Lower lobe of right lung (tissue), 2 donors: ENCODE data around the gene CLCA2. TPM values are rescaled to one million over a fixed set of nuclear protein-coding genes. Genes with fewer than 3 reads are reported as not detected.

ENCODE experiments used
- ATAC-seq, 2 donors: fragments of 200-7000 bp; cut with Tn5 transposase; one replicate each; pipeline ENCODE4 v1.9.1; 2020 to 2022; ENCODE audit warnings: mild to moderate bottlenecking in 2 of 2, moderate library complexity in 2 of 2
- DNase-seq: peaks from one replicate; pipeline ENCODE4 v3.0.0-alpha.2; 2020
- H3K27ac ChIP-seq: fragments of 200-600 bp; one replicate; pipeline ENCODE4 v1.8.0; 2022
- H3K27me3 ChIP-seq: fragments of 200-600 bp; one replicate; pipeline ENCODE4 v1.8.0; 2022; ENCODE audit warnings: low read depth
- H3K36me3 ChIP-seq: fragments of 200-600 bp; one replicate; pipeline ENCODE4 v1.8.0; 2022; ENCODE audit warnings: mild to moderate bottlenecking
- H3K4me1 ChIP-seq: fragments of 200-600 bp; one replicate; pipeline ENCODE4 v1.8.0; 2022
- H3K4me3 ChIP-seq: fragments of 200-600 bp; one replicate; pipeline ENCODE4 v1.8.0; 2022; ENCODE audit warnings: mild to moderate bottlenecking
- H3K9me3 ChIP-seq: fragments of 200-600 bp; one replicate; pipeline ENCODE4 v1.8.0; 2022
- intact Hi-C: fragments of 100-400 bp; cut with DNase I; formaldehyde crosslinking; loops from one replicate; pipeline ENCODE4 v1.11.0; 2022
- total RNA-seq: library from RNA; stranded (reverse); fragmentation: NEBNext Ultra II Directional; extraction: Animal tissue kit (Norgen Biotek cat#: 25700); gene quantifications from one replicate; pipeline ENCODE4 v1.2.1, GENCODE V29; 2021
- TF ChIP-seq, protein P1 (sequence below): fragments of 200-600 bp; IDR thresholded peaks from one replicate; pipeline ENCODE4 v1.8.0; 2022; ENCODE audit warnings: antibody characterized with exemption, mild to moderate bottlenecking
- donor health status: DM: no; HTN: yes; CAD: no; lungs with severe emphysema.

Gene CLCA2
- total RNA-seq, 1 donor from 2014 or later, result 0.62 TPM

DNA sequence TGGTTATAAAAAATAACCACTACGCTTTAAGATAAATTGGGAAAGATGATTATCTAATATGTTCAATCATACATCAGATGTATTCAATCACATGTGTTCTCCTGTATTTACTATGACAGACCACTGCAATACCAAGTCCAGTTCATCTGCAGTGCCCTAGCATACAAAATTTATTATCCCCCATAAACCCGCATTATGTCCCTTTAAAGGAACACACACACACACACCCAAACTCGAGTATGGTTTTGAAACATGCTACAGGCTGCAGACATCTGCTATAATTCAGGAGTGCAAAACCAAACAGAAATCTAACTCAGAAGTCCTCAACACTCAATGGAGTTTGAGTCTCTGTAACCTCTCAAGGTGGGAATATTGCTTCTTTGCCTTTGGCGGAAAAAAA, 42.7 kb upstream of the CLCA2 start:
- DNase-seq, result no peak
- intact Hi-C loops, result no loop called here
- H3K4me3 ChIP-seq, result no peak overlapping the region

DNA sequence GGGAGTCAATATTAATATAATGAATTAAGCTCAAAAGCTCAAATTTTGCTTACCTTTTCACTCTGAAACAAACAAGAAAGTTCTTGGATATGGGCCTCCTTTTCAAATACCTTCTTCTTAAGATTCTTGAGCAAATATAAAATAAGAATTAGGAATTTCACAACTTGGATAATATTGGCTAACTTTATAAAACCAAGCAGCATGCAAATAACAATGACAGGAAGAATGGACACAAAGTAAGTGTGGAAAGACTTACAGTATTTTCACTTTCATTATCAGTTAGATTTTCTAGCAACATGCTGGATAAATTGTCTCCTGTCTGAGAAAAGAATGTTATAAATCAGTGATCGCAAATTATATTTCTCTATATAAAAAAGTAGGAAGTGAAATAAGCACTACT, 41.1 kb upstream of the CLCA2 start:
- peak overlapping the region; percentile 32 for H3K4me3 ChIP-seq
- peak overlapping the region; percentile 27 for H3K27ac ChIP-seq
- intact Hi-C loops, result no loop called here
- H3K9me3 ChIP-seq, result no peaks in the 10 kb centered on the region
- TF ChIP-seq, protein P1, sequence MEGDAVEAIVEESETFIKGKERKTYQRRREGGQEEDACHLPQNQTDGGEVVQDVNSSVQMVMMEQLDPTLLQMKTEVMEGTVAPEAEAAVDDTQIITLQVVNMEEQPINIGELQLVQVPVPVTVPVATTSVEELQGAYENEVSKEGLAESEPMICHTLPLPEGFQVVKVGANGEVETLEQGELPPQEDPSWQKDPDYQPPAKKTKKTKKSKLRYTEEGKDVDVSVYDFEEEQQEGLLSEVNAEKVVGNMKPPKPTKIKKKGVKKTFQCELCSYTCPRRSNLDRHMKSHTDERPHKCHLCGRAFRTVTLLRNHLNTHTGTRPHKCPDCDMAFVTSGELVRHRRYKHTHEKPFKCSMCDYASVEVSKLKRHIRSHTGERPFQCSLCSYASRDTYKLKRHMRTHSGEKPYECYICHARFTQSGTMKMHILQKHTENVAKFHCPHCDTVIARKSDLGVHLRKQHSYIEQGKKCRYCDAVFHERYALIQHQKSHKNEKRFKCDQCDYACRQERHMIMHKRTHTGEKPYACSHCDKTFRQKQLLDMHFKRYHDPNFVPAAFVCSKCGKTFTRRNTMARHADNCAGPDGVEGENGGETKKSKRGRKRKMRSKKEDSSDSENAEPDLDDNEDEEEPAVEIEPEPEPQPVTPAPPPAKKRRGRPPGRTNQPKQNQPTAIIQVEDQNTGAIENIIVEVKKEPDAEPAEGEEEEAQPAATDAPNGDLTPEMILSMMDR, result no peak
- no peaks in the 10 kb centered on the region for H3K27me3 ChIP-seq
- H3K4me1 ChIP-seq, result peaks cover 27% of the 10 kb centered on the region
- DNase-seq (no peak), ATAC-seq (peak in 1 of 2 donors; percentile 29)
- no peaks in the 10 kb centered on the region for H3K36me3 ChIP-seq

More for the DNA sequence above, 42.7 kb upstream of the CLCA2 start:
- H3K27me3 ChIP-seq, result no peaks in the 10 kb centered on the region
- no peaks in the 10 kb centered on the region for H3K9me3 ChIP-seq
- no peak overlapping the region for H3K27ac ChIP-seq
- no peak for ATAC-seq
- TF ChIP-seq, protein P1, result no peak
- peaks cover 1% of the 10 kb centered on the region for H3K36me3 ChIP-seq
- H3K4me1 ChIP-seq, result peaks cover 27% of the 10 kb centered on the region

DNA sequence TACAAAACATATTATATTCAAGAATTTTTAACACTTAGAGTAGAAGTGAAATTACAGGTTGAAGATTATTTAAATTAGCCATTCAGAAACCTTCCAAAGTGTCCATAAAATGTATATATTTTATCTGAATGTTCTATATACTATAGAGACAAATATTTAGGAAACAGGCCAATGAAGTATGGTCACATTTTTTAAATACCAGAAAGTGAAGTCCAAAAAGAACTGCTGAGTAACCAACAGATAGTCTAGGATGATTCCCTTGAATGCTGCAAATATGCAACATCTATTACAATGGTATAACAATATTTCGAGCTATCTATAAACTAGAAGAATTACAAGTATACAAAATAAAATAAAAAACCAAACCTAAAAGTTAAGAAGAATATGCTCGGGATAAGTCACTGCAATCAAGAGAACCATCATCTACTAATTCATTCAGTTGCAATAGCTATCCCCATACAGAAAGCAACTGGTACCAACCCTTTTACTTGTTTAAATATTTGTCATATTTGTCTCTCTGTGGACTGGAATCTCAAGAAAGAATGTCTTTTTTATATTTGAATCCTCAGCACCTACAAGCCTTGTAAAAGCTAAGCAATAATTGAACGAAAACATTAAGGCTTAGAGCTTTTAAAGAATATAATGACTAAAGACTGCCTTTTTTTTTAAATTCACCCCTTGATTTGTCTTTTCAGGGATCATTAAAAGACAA, 35.9 kb upstream of the CLCA2 start:
- TF ChIP-seq, protein P1, result no peak
- ATAC-seq (no peak), DNase-seq (no peak)
- Histone ChIP-seq H3K4me1 (peaks cover 20% of the 10 kb centered on the region), H3K27ac (no peak overlapping the region), H3K4me3 (no peak overlapping the region), H3K27me3 (no peaks in the 10 kb centered on the region), H3K9me3 (no peaks in the 10 kb centered on the region), H3K36me3 (no peaks in the 10 kb centered on the region)
- intact Hi-C loops, result no loop called here

DNA sequence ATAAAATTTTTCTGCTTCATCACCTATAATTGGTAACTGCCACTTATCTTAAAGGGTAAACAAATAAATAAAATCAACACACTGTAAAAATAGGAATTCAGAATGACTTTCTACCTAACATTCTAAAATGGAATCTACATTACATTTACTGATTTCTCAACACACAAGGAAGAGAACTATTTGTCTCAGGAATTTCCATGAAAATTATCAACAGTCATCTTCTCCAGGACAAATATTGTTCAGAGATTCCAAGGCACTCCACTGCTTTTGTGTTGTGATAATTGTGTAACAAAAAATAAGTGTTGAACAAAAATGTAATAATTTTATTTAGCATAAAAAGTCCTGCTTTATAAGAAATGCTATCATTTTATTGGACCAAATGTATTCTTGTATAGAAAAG, 35.2 kb upstream of the CLCA2 start:
- no peak overlapping the region for H3K4me3 ChIP-seq
- intact Hi-C loops, result no loop called here
- no peaks in the 10 kb centered on the region for H3K9me3 ChIP-seq
- no peaks in the 10 kb centered on the region for H3K36me3 ChIP-seq
- no peaks in the 10 kb centered on the region for H3K27me3 ChIP-seq
- TF ChIP-seq, protein P1, result no peak
- peak overlapping the region; percentile 21 for H3K27ac ChIP-seq
- no peak for ATAC-seq
- peaks cover 18% of the 10 kb centered on the region for H3K4me1 ChIP-seq
- DNase-seq, result no peak

DNA sequence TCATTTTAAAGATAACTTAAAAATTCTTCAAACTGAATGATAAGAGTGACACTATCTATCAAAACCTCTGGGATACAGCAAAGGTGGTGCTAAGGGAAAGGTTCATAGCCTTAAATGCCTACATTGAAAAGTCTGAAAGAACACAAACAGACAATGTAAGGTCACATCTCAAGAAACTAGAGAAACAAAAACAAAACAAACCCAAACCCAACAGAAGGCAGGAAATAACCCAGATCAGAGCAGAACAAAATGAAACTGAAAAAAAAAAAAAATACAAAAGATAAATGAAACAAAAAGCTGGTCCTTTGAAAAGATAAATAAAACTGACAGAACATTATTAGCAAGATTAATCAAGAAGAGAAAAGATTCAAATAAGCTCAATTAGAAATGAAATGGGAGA, 34.7 kb upstream of the CLCA2 start:
- peak overlapping the region; percentile 21 for H3K27ac ChIP-seq
- no peaks in the 10 kb centered on the region for H3K36me3 ChIP-seq
- H3K4me3 ChIP-seq, result no peak overlapping the region
- H3K27me3 ChIP-seq, result no peaks in the 10 kb centered on the region
- ATAC-seq, result no peak
- TF ChIP-seq, protein P1, result no peak
- intact Hi-C loops, result no loop called here
- no peak for DNase-seq
- peaks cover 23% of the 10 kb centered on the region for H3K4me1 ChIP-seq
- H3K9me3 ChIP-seq, result no peaks in the 10 kb centered on the region
